ENCODE measurements around the gene KIRREL1.

Gene KIRREL1

GRCh38 chr1:158005224-158005623 lies 11.8 kb downstream of the KIRREL1 start:
- Histone ChIP-seq H3K4me3 (no peak overlapping the region), H3K27ac (peak overlapping the region; percentile 83 to 94)
- DNase-seq (ENCODE audit: low spot score), result no peak
- TF ChIP-seq CTCF (IDR thresholded peaks at IDR 0.05), result no peak

DNA sequence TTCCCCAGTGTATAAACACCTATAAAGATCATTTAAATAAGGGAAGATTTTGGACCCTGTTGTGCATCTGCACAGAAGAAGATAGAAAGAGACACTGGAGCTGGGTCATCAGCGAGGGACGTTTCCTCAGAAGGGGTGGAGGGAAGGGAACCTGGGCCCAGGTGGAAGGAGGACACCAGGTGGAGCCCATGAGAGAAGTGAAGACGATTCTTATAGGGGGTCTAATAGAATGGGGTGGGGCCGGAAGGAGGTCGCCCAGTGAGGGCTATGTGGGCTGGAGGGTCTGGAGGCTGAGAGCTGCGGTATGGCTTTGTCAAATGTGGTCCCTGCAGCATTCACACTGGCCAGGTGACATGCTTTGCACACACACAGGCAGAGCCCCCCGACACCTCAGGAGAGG lies 13.7 kb downstream of the KIRREL1 start:
- peak overlapping the region; percentile 83 to 94 for H3K27ac ChIP-seq

GRCh38 chr1:158007667-158008386 lies 14.4 kb downstream of the KIRREL1 start:
- no peak for DNase-seq (ENCODE audit: low spot score)
- TF ChIP-seq CTCF (IDR thresholded peaks at IDR 0.05), result no peak

More for the DNA sequence above, 13.7 kb downstream of the KIRREL1 start:
- H3K4me3 ChIP-seq, result peak overlapping the region; percentile 49
- DNase-seq (ENCODE audit: low spot score), result no peak
- no peak for TF ChIP-seq CTCF (IDR thresholded peaks at IDR 0.05)

DNA sequence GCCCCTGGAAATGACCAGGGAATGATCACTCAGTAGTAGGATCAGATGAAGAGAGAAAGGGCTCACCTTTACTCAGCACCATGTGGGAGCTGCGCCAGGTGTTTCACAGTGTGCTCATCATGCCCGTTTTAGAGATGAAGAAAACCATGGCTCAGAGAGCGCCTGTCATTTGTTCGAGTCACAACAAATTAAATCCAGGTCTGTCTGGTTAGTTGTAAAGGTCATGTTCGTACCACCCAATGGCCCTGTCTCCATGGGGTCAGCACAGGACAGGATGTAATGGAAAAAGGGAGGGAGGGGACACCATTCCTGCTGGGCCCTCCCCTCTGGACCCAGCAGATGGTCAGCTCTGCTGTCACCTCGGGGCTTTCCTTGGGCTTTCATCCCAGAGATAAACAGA lies 15.2 kb downstream of the KIRREL1 start:
- Histone ChIP-seq H3K27ac (peak overlapping the region; percentile 83 to 94), H3K4me3 (peak overlapping the region; percentile 49)
- no peak for TF ChIP-seq CTCF (IDR thresholded peaks at IDR 0.05)
- DNase-seq (ENCODE audit: low spot score), result no peak

More at GRCh38 chr1:158007667-158008386, 14.4 kb downstream of the KIRREL1 start:
- Histone ChIP-seq H3K4me3 (peak overlapping the region; percentile 49), H3K27ac (peak overlapping the region; percentile 83 to 94)

GRCh38 chr1:158011714-158012113 lies 18.3 kb downstream of the KIRREL1 start:
- peak overlapping the region; percentile 38 for H3K4me3 ChIP-seq
- H3K27ac ChIP-seq, result peak overlapping the region; percentile 83 to 94
- TF ChIP-seq CTCF (IDR thresholded peaks at IDR 0.05), result no peak
- no peak for DNase-seq (ENCODE audit: low spot score)

DNA sequence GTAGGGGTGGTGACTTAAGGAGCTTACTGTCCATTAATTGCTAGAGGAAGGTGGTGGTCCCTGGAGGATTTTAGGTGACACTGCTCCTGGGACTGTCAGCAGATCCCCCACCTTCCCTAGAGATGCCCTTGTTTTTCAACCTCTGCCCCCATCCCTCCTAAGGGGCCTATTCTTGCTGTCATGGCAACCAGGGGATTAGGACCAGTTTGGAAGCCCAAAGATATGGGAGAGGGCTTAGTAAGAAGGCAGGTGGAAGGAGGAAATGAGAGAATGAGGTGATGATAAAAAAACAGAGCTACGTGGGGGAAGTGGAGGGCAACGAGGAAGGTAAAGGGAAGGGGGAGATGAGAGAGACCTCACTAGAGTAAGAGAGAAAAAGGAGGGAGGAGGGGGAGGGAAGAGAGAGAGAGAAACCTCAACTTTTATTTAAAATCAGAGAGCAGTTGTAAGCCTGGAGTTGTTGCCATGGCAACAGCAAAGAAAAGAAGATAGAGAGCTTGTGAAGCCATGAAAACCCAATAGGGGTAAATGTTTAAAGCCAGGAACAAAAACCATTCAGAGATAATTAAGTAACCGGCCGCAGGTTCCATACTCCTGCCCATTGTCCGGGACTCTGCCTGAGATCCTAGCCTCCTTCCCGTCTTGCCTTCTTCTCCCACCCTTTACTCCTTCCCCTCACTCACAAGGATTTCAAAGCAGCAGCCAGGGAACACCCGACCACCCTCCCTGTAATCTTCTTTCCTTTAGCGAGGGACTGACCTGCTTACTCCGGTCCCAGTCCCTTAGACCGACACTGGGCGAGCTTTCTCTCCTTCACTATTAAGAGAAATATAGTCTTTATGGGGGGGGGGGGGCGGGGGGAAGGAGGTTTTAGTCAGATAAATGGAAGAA lies 20.6 kb downstream of the KIRREL1 start:
- no peak for TF ChIP-seq CTCF (IDR thresholded peaks at IDR 0.05)
- peak overlapping the region; percentile 83 to 94 for H3K27ac ChIP-seq
- peak overlapping the region; percentile 27 for H3K4me3 ChIP-seq
- DNase-seq (ENCODE audit: low spot score), result no peak
